ENCODE data around the gene EHHADH.

DNA sequence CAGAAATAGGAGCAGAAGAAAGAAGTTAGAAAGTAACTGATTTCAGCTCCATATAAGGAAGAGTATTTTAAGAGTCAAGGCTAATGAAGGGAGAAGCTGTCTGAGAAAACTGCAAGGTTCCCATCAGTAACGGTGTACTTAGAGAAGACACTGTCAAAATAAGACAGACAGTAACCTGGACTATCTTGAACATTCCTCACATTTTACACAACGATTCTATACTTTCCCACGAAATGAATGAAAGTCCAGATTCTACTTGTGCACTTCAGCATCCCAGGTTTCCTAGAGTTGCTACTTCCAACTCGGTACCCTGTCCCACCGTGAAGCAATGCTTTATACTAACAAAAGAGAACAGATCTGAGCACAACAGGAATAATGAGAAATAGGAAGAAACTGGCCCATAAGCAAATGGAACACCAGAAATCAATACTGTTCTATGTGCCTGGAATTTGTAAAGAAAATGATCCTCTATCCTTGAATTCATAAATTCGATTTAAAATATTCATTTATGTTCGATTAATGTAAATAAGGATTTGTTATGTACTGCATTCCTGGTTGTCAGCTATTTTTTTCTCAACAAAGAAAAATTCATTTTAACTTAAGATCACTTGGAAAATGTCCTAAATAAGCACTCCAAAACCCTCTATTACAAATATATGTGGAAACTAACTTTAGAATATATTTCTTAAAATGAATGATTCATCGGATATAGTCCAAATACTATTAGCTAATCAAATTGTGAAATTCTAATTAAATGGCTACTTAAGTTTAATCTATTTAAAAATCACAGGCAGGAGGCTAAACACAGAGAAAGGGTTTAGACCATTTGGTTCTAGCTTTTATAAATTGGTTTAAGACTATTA is 102.5 kb downstream of the EHHADH start:
- TF ChIP-seq GABPA (tag; conservative IDR thresholded peaks at IDR 0.05; ENCODE audit: low read depth) (no peak), HMGXB4 (CRISPR knock-in tag; IDR thresholded peaks at IDR 0.05) (no peak), MYC (IDR thresholded peaks at IDR 0.05; ENCODE audit: low read depth, low read length) (no peak), MYC (CRISPR knock-in tag; IDR thresholded peaks at IDR 0.05; ENCODE audit: borderline replicate concordance, low read depth) (no peak), ZNF124 (CRISPR knock-in tag; IDR thresholded peaks at IDR 0.05) (no peak), ELF1 (tag; IDR thresholded peaks at IDR 0.05) (no peak), CHD2 (IDR thresholded peaks at IDR 0.05; ENCODE audit: low read depth, low read length) (no peak)

Measured in K562 (cell line).